GM18861 (cell line): ENCODE measurements around the gene TEAD1.

Experiments
- ATAC-seq: cut with Tn5 transposase; IDR thresholded peaks from one replicate; pipeline ENCODE4 v1.9.1; 2021; ENCODE audit not compliant: unreplicated experiment

TEAD1 gene

DNA sequence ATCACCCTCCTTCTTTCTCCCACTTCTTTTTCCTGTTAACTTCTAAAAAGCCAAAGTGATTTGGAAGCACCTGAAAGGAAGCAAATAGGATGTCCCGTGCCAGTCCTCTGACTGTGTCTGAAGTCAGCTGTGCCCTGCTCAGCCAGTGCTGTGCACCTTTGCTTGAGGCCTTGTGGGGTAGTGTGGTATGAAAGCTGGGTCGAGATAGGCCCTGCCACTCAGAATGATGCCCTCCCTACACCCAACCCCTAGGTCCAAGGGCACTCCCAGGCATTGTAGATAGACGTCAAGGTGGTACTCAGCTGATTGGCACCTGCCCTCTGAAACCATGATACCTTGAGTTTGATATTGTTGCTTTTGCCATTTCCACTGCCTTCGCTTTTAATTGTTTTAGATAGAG is 251.3 kb downstream of the TEAD1 start:
- ATAC-seq, result no peak

GRCh38 chr11:12927221-12927620 is 253.0 kb downstream of the TEAD1 start:
- ATAC-seq, result no peak

DNA sequence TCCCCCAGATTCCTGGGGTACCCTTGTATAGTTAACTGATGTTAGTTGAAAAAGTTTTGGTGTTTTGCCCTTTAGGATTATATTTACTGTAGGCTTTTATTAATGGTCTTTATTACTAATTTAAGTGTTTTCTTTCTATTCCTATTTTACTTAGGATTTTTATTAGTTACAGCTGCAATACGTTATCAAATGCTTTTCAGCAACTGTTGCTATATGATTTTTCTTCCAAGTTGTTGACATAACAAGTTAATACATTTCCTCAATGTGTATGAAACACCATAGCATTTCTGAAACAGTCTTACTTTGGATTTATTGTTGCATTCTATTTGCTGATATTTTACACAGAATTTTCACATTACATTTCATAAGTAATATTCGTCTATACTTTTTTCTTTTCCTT is 253.7 kb downstream of the TEAD1 start:
- no peak for ATAC-seq

GRCh38 chr11:12930850-12931249 is 256.6 kb downstream of the TEAD1 start:
- ATAC-seq, result no peak

GRCh38 chr11:12932485-12932884 is 258.3 kb downstream of the TEAD1 start:
- no peak for ATAC-seq

GRCh38 chr11:12936200-12936599 is 262.0 kb downstream of the TEAD1 start:
- ATAC-seq, result no peak

DNA sequence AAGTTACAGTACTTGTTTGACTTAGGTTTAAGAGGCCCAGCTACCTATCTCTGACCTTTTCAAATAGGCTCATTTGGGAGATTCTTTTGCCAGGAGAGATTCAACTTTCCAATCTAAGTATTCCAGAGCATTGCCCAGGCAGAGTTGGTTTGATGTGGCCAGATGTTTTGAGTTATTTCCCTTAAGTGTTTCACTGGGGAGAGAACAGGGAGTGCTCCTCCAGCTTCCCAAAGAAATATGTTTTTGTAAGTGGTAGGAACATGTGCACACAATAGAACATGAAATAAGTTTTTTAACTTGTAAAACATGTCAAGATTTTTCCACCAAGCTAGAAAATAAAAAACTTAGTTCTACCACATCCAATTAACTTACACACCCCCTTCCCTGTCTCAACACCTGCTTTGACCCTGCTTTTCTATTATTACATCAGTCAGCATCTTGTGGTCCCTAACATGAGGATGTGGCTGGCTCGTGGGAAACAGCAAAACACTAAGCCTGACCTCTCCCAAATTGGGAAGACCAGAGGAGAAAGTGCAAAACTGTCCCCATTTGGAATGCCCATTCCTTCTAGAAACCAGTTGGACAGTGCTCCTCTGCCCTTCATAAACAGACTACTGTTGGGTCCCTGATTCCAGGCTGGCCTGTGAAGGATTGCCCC is 264.5 kb downstream of the TEAD1 start:
- no peak for ATAC-seq

GRCh38 chr11:12941671-12942070 is 267.4 kb downstream of the TEAD1 start:
- ATAC-seq, result no peak

DNA sequence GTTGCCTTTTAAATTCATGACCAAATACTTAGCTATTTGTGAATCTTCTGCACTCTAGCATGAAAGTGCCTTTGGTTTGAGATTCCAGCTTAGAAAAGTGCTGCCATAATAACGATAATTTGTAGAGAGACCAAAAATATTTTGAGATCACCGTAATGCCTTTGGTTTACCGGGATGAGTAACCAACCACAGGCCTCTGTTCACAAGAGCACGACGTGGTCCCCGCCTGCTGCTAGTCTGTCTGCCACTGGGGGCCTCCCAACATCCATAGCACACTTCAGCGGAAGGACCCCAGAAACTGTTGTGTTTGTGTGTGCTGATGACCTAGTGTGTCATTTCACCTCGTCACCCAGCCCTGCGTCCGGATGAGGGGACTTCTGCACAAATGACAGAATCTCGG is 267.9 kb downstream of the TEAD1 start:
- no peak for ATAC-seq

DNA sequence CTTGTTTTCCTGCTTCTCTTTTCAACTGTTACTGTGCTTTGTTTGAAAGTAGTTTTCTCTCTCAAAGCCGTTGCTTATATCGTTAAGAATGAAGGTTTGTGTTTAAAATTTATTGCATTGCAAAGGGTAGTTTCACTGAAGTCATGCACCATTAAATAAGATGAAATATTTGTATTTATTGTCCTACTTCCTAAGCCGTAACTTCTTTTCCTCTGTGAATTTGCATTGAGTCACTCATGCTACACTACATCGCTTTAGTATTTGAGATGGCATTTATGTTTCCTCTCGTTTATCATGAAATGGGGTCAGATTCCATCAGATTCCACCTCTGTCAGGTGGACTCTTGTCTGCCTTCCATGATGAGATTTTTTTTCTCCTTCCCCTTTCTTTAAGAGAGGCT is 269.1 kb downstream of the TEAD1 start:
- ATAC-seq, result no peak

GRCh38 chr11:12944889-12945288 is 270.7 kb downstream of the TEAD1 start:
- no peak for ATAC-seq

DNA sequence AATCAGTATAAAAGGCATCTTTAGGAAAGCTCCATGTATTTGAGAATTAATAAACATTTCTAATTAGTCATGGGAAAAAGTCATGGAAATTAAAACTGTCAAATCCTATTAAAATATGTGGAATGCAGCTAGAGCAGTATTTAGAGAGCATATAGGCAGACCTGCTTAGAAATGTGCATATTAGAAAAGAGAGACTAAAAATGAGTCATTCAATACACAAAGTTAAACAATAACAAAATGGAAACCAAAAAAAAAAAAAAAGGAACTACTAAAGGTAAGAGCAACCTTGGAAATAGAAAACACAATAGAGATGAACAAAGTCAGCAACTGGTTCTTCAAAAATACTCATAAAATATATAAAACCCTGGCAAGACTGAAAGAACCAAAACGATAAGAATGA is 275.2 kb downstream of the TEAD1 start:
- ATAC-seq, result no peak

DNA sequence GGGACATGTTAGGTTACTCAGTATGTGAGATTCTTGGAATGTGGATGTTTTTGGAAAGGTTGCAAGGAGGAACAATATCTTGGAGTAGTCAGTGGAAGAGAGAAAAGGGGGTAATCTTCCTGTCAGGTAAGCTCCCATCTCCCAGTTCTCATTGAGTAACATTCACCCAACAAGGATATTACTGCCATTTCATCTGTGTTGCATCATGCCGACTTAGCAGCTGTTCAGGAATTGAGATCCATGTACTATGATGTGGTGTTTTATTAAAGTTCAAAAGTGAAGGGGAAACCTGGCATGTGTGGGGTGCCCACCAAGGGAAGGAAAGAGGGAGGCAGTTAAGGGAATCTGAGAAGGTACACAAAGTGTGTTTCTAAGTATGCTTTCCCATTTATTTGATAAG is 276.4 kb downstream of the TEAD1 start:
- no peak for ATAC-seq

- no peak for ATAC-seq
These were observed 277.2 kb downstream of the TEAD1 start for GRCh38 chr11:12951376-12951775.

DNA sequence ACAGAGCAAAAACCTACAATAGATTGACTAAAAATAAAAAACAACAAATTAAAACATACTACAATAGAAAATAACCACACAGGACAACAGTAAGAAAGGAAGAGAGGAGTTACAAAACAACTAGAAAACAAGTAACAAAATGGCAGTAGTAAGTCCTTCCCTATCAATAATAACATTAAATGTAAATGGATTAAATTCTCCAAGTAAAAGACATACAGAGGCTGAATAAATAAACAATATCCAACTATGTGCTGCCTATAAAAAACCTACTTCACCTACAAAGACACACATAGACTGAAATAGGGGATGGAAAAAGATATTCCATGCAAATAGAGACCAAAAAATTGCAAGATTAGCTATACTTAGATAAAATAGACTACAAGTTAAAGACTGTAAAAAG is 277.9 kb downstream of the TEAD1 start:
- ATAC-seq, result no peak

- no peak for ATAC-seq
These were observed 284.8 kb downstream of the TEAD1 start for GRCh38 chr11:12958986-12959385.

DNA sequence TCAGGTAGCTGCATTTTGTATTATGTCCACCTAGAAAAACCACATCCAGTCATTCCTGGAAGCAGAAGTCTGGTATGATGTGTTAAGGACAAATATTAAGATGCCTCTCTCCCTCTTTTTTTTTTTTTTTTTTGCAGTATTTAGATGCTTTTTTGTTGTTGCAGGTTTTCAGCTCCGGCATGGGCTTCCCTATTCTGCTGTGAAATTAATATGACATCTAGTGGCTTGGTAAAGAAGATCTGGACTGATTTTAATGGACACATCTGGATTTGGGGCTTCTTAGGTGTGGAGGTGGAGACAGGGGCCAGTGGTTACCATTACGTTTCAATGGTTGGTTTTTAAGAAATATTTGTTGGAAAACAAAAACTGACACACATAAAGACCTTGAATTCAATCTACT is 287.4 kb downstream of the TEAD1 start:
- ATAC-seq, result no peak

DNA sequence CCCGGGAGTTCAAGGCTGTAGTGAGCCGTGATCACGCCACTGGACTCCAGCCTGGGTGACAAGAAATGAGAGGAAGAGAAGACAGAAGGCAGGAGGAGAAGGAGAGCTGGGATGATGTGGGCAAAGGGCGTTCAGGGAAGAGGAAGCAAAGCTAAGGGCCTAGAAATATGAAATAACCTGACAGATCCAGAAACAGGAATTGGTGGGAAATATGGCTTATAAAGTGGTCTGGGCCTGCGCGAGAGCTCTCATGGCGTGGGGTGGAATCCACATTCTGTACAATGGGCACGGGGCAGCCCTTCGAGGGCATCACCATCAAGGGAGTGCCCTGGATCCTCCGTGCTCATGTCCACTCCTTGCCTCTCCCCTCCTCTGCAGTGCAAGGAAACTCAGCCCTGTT is 288.1 kb downstream of the TEAD1 start:
- ATAC-seq, result no peak

GRCh38 chr11:12963051-12963450 is 288.8 kb downstream of the TEAD1 start:
- ATAC-seq, result no peak

GRCh38 chr11:12963792-12964536 is 289.7 kb downstream of the TEAD1 start:
- ATAC-seq, result peak; percentile 68

- no peak for ATAC-seq
These were observed 290.4 kb downstream of the TEAD1 start for GRCh38 chr11:12964650-12965049.

- ATAC-seq, result no peak
These were observed 291.8 kb downstream of the TEAD1 start for GRCh38 chr11:12966002-12966401.

DNA sequence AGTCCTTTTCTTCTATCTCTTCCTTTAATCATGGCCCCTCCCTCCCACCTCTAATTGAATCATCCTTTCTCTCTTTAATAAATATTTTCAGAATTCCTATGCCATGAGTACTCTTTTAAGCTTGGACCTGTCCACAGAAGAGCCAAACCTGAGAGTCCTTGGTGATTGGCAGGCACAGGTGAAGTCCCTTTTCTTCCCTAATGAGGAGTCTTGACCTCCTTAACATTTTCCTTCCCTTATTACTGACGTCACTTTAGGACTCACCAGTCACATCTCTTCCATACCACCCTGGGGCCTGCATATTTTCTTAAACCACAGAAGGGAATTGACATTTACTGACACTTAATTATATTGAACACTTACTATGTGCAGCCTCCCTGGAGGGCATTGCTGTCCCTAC is 293.9 kb downstream of the TEAD1 start:
- ATAC-seq, result no peak
